SK-N-SH treated with all-trans-retinoic acid at 6 μM for 48 hours (cell line): Measurements from ENCODE around the gene SLC6A3.

Experiments used
- ARNTL ChIP-seq: fragments of 450-650 bp; formaldehyde crosslinking; IDR thresholded peaks from 2 replicates; pipeline ENCODE4 v1.5.0; 2020; ENCODE audit warnings: low read depth, mild to moderate bottlenecking, moderate library complexity, borderline replicate concordance
- CREB5 ChIP-seq: fragments of 250-450 bp; sonication (Bioruptor Pico); IDR thresholded peaks from 2 replicates; pipeline ENCODE4 v1.5.1; 2020; ENCODE audit warnings: low read depth, mild to moderate bottlenecking, moderate library complexity
- CSDC2 ChIP-seq: fragments of 250-450 bp; sonication (Bioruptor Pico); IDR thresholded peaks from 2 replicates; pipeline ENCODE4 v1.5.0; 2020; ENCODE audit warnings: mild to moderate bottlenecking, moderate library complexity
- CSRNP3 ChIP-seq: fragments of 250-450 bp; sonication (Bioruptor Pico); IDR thresholded peaks from 2 replicates; pipeline ENCODE4 v1.5.1; 2021; ENCODE audit warnings: mild to moderate bottlenecking, moderate library complexity
- ISL1 ChIP-seq: fragments of 250-450 bp; sonication (Bioruptor Pico); IDR thresholded peaks from 2 replicates; pipeline ENCODE4 v2.1.2; 2022; ENCODE audit warnings: mild to moderate bottlenecking, moderate library complexity
- ZFP3 ChIP-seq: fragments of 250-450 bp; sonication (Bioruptor Pico); IDR thresholded peaks from 2 replicates; pipeline ENCODE4 v1.5.0; 2020; ENCODE audit warnings: mild to moderate bottlenecking, moderate library complexity

- TF ChIP-seq CREB5 (CRISPR knock-in tag), result no peak
- no peak for TF ChIP-seq ZFP3 (CRISPR knock-in tag)
- TF ChIP-seq CSRNP3 (CRISPR knock-in tag), result no peak
- no peak for TF ChIP-seq ISL1 (CRISPR knock-in tag)
- TF ChIP-seq CSDC2 (CRISPR knock-in tag), result no peak
- no peak for TF ChIP-seq ARNTL
These were observed 77.0 kb downstream of the SLC6A3 start for GRCh38 chr5:1368236-1368635.
